Activated naive CD4-positive, alpha-beta T cell treated with anti-CD3 and anti-CD28 coated beads, Interleukin-2, amount 10 ng/mL, durations not matched to agents 7 days and 5 days (primary cell): ENCODE measurements around the gene JMJD6.
"Not testable (repeated sequence)": the region's sequence is repeated elsewhere in the genome, so short reads cannot be mapped to it uniquely, and the experiment has no call there.

Source experiments
- CTCF ChIA-PET: fragments of 350-600 bp; sonication (Branson Sonifier 250); formaldehyde crosslinking; loops from one replicate; lab custom pipeline; 2021; ENCODE audit warnings: antibody characterized with exemption; lab: Charles Lee
- DNase-seq: peaks from one replicate; pipeline ENCODE4 v3.0.0-alpha.2; 2020
- H3K27ac Mint-ChIP-seq: one replicate; pipeline ENCODE4 v1.8.0; 2021; ENCODE audit warnings: mild to moderate bottlenecking, moderate library complexity, mixed read lengths
- H3K27me3 Mint-ChIP-seq: one replicate; pipeline ENCODE4 v1.8.0; 2021; ENCODE audit warnings: mild to moderate bottlenecking, mixed read lengths
- H3K36me3 Mint-ChIP-seq: one replicate; pipeline ENCODE4 v1.8.0; 2021; ENCODE audit warnings: mixed read lengths
- H3K4me1 Mint-ChIP-seq: one replicate; pipeline ENCODE4 v1.8.0; 2021; ENCODE audit warnings: mixed read lengths
- H3K4me3 Mint-ChIP-seq: one replicate; pipeline ENCODE4 v1.8.0; 2021; ENCODE audit warnings: mild to moderate bottlenecking, moderate library complexity, mixed read lengths
- H3K9me3 Mint-ChIP-seq: one replicate; pipeline ENCODE4 v1.8.0; 2021; ENCODE audit warnings: mixed read lengths

Gene JMJD6

DNA sequence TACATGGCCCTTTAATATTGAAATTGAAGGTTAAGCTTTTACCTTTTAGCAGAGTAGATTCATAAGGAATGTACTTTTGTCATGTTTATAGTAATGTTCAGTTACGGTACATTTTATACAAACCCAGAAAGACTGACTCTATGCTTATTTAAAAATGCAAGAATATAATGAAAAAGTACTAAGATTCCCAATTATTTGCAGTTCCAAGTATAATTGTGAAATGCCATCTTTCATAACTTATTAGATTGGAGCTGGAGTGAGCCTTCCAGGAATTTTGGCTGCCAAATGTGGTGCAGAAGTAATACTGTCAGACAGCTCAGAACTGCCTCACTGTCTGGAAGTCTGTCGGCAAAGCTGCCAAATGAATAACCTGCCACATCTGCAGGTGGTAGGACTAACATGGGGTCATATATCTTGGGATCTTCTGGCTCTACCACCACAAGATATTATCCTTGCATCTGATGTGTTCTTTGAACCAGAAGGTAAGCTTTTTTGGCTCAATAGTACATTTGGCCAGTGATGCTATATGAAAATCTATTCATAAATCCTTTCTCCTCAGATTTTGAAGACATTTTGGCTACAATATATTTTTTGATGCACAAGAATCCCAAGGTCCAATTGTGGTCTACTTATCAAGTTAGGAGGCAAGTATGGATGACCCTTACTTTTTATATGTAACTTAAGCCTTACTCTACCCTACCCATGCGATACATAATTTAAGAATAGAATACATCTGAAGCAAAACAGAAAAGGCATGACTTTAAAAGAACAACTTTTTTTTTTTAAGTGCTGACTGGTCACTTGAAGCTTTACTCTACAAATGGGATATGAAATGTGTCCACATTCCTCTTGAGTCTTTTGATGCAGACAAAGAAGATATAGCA lies 6.6 kb upstream of the JMJD6 start:
- H3K27me3 Mint-ChIP-seq = peaks cover 9% of the 10 kb centered on the region
- peaks cover 58% of the 10 kb centered on the region for H3K36me3 Mint-ChIP-seq
- H3K4me1 Mint-ChIP-seq = peaks cover 60% of the 10 kb centered on the region
- no peaks in the 10 kb centered on the region for H3K9me3 Mint-ChIP-seq
- peak overlapping the region; percentile 95 for H3K27ac Mint-ChIP-seq
- DNase-seq = no peak
- CTCF ChIA-PET = interaction anchor here (1.0 kb wide), 1 partner anchor 16 kb away, joined by 3 read pairs; no protein-coding TSS in a partner anchor
- H3K4me3 Mint-ChIP-seq = peak overlapping the region; percentile 93

DNA sequence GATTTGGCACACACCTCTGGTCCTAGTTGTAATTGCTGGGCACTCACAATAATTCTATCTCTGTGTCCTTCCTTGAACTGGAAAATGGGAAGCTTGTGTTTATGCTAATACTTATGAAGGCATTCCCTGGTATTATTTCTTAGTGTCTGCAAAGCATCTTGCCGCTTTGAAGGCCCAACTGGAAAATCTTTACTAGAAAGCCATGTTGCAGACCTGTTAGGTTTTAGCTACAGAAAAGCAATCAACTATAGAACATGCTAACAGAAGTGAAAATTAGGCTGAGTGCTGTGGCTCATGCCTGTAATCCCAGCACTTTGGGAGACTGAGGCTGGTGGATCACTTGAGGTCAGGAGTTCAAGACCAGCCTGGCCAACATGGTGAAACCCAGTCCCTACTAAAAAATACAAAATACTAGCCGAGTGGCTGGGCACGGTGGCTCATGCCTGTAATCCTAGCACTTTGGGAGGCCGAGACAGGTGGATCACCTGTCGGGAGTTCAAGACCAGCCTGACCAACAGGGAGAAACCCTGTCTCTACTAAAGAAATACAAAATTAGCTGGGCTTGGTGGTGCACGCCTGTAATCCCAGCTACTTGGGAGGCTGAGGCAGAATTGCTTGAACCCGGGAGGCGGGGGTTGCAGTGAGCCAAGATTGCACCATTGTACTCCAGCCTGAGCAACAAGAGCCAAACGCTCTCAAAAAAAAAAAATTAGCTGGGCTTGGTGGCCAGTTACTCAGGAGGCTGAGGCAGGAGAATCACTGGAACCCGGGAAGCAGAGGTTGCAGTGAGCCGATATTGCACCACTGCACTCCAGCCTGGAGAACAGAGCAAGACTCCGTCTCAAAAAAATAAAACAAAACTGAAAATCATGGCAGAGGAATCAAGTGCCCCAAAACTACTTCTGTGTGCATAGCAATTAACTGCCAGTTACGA lies 5.7 kb upstream of the JMJD6 start:
- Mint-ChIP-seq H3K4me1 (peaks cover 64% of the 10 kb centered on the region), H3K27ac (peak overlapping the region; percentile 67), H3K36me3 (peaks cover 63% of the 10 kb centered on the region)
- not testable (repeated sequence) for DNase-seq, H3K27me3 Mint-ChIP-seq, H3K9me3 Mint-ChIP-seq, H3K4me3 Mint-ChIP-seq
- CTCF ChIA-PET = interaction anchor here (1.0 kb wide), 1 partner anchor 15 kb away, joined by 3 read pairs; no protein-coding TSS in a partner anchor

DNA sequence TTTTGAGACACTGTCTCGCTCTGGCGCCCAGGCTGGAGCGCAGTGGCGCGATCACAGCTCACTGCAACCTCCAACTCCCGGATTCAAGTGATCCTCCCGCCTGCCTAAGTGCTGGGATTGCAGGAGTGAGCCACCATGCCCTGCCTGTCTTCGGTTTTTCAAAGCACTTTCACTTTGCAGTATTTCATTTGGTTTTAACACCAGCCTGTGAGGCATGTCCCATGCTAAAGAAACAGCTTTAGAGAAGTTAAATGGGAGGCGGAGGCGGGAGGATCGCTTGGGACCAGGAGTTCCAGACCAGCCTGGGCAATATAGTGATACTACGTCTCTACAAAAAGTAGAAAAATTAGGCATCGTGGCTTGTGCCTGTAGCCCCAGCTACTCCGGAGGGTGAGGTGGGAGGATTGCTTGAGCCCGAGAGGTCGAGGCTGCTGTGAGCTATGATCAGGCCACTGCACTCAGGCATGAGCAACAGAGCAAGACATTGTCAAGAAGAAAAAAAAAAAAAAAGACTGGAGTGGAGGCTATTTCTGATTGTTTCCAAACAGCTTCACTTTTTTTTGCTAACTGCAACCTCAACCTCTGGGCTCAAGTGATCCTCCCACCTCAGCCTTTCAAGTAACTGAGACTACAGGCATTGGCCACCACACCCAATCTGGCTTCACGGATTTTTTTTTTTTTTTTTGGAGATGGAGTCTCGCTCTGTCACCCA lies 1.5 kb upstream of the JMJD6 start:
- Mint-ChIP-seq H3K4me1 (peaks cover 76% of the 10 kb centered on the region), H3K27me3 (no peaks in the 10 kb centered on the region), H3K4me3 (peak overlapping the region; percentile 96), H3K36me3 (peaks cover 46% of the 10 kb centered on the region), H3K27ac (peak overlapping the region; percentile 99), H3K9me3 (no peaks in the 10 kb centered on the region)
- peak; percentile 41 for DNase-seq
- CTCF ChIA-PET = interaction anchor here (0.6 to 1.7 kb wide), 9 partner anchors 8 to 58 kb away, joined by 3 to 8 read pairs (median 4); partner anchors contain the start of genes MFSD11 and SRSF2

DNA sequence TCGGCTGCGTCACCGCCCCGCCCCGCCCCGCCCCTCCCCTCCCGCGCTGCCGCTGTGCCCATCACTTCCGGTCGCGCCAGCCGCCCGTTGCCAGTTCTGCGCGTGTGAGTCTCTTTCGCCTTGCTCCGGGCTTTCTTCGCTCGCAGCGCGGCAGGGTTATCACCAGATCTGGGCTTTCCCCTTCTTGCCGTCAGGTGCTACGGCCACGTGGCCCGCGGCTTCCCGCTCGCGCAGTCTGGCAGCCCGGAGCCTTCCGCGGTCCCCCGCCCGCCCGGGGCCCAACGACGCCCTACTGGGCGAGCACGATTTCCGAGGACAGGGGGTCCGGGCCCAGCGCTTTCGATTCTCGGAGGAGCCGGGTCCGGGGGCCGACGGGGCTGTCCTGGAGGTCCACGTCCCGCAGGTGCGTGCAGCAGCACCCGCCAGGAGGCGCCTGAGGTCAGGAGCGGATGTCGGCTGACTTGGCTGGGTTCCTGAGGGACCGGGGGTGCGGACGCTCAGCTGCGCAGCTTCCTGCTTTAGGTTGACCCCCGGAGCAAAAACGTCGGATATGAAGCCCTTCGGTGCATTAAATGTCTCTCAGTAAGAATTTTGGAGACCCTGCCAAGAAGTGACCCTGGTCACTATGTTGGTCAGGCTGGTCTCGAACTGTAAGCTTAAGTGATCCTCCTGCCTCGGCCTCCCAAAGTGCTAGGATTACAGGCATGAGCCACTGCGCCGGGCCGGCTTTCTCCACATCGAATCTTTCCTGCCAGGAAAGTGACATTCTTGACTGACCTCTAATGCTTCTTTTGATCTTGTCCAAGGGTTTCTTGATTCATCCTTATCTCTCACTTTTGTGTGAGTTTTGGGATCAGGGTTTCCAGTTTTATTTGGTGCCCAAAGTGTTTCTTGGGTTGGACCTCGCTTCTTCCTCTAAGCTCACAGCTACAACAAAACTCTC lies 641 bp upstream of the JMJD6 start, which contains the start of gene METTL23:
Gene METTL23, plus strand, starts transcription at position 64 of the 943 bp plus-strand sequence. CDS start 2,872 bp downstream, outside the sequence.
- Mint-ChIP-seq H3K27me3 (no peaks in the 10 kb centered on the region), H3K4me3 (peak within 1 kb of the TSS; percentile 96), H3K27ac (peak within 1 kb of the TSS; percentile 99), H3K36me3 (peaks cover 44% of the 10 kb centered on the region), H3K9me3 (no peaks in the 10 kb centered on the region), H3K4me1 (peaks cover 74% of the 10 kb centered on the region)
- DNase-seq = peak; percentile 87
- CTCF ChIA-PET = interaction anchor here (0.7 to 3.8 kb wide), 10 partner anchors 8 to 53 kb away, joined by 3 to 30 read pairs (median 5); partner anchors contain the start of genes MFSD11 and SRSF2

DNA sequence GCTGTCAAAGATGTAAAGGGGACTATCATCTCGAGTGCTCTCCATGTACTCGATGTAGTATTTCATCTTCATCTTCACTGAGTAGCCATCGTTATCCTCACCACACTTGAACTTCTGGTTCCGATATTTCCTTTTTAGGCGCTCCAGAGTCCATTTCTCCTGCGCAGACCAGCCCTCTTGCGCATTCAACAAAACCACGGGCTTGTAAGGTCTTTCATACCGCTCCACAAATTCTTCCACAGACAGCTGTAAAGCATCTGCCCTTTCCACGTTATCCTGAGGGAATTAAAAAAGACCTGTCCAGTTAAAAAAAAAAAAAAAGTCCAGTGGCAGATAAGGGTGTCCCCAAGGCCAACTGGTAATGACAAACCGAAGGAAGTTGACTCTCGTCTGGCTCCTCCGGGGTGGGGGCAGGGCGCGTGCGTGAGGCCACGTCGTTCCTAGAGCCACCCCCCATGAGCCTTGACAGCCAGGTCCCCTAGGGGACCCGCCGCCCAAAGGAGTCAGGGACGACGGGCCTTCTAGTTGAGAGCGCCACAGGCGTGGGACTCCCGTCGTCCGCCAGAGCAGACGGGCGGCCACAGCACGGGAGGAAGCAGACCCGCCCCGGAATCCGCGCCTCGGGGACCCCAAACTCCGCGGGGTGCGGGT lies 701 bp downstream of the JMJD6 start:
- H3K4me1 Mint-ChIP-seq = peaks cover 76% of the 10 kb centered on the region
- H3K27me3 Mint-ChIP-seq = no peaks in the 10 kb centered on the region
- peaks cover 47% of the 10 kb centered on the region for H3K36me3 Mint-ChIP-seq
- peak overlapping the region; percentile 99 for H3K27ac Mint-ChIP-seq
- H3K4me3 Mint-ChIP-seq = peak overlapping the region; percentile 96
- peak; percentile 82 for DNase-seq
- no peaks in the 10 kb centered on the region for H3K9me3 Mint-ChIP-seq
- CTCF ChIA-PET = interaction anchor here (0.6 to 3.8 kb wide), 4 partner anchors 9 to 364 kb away, joined by 3 to 30 read pairs (median 3); no protein-coding TSS in a partner anchor

DNA sequence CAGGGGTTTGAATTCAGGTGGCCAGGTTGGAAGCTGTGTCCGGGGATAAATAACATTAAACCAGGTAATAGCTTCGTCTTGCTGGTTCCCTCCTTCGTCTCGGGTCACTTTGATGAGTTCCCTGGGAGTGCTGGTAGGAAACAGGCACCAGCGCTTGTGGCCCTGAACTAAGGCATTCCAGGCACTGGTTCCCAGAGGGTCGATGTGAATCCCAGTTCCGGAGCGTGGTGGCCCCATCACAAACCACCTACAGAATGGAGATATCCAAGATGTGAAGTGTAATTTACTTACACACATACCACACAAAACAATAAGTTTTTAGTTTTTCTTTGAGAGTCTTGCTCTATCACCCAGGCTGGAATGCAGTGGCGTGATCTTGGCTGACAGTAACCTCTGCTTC lies 2.6 kb downstream of the JMJD6 start:
- Mint-ChIP-seq H3K27me3 (no peaks in the 10 kb centered on the region), H3K36me3 (peaks cover 53% of the 10 kb centered on the region), H3K9me3 (no peaks in the 10 kb centered on the region), H3K27ac (no peak overlapping the region), H3K4me3 (no peak overlapping the region), H3K4me1 (peaks cover 62% of the 10 kb centered on the region)
- CTCF ChIA-PET = interaction anchor here (1.3 to 3.8 kb wide), 2 partner anchors 9 to 166 kb away, joined by 3 to 30 read pairs; no protein-coding TSS in a partner anchor
- DNase-seq = no peak

DNA sequence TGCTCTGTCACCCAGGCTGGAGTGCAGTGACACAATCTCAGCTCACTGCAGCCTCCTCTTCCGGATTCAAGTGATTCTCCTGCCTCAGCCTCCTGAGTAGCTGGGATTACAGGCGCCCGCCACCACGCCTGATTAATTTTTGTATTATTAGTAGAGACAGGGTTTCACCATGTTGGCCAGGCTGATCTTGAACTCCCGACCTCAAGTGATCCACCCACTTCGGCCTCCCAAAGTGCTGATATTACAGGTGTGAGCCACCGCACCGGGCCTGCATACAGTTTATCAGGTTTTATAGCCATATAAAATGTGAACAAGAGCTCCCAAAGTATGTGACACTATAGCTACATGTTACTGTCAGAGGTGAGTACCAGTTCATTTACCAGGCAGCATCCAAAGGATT lies 3.4 kb downstream of the JMJD6 start:
- not testable (repeated sequence) for H3K27me3 Mint-ChIP-seq, DNase-seq, H3K27ac Mint-ChIP-seq, H3K9me3 Mint-ChIP-seq, H3K4me3 Mint-ChIP-seq
- H3K4me1 Mint-ChIP-seq = peaks cover 53% of the 10 kb centered on the region
- peaks cover 62% of the 10 kb centered on the region for H3K36me3 Mint-ChIP-seq
- CTCF ChIA-PET = interaction anchor here (3.8 kb wide), 1 partner anchor 8 kb away, joined by 30 read pairs; no protein-coding TSS in a partner anchor

DNA sequence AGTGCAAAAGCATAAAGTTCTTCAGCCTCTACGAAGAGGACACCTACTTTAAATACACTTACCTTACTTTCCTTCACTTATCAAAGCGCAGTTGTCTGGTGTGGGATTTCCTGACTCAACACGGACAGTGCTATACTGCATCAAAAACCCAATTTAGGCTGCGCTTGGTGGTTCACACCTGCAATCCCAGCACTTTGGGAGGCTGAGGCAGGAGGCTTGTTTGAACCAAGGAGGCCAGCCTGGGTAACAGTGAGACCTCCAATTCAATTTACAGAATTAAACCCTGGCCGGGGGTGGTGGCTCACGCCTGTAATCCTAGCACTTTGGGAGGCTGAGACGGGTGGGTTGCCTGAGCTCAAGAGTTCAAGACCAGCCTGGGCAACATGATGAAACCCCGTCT lies 4.1 kb downstream of the JMJD6 start:
- Mint-ChIP-seq H3K36me3 (peaks cover 59% of the 10 kb centered on the region), H3K9me3 (no peaks in the 10 kb centered on the region), H3K4me1 (peaks cover 51% of the 10 kb centered on the region), H3K4me3 (no peak overlapping the region), H3K27ac (no peak overlapping the region), H3K27me3 (no peaks in the 10 kb centered on the region)
- CTCF ChIA-PET = no interaction called here
- DNase-seq = no peak

DNA sequence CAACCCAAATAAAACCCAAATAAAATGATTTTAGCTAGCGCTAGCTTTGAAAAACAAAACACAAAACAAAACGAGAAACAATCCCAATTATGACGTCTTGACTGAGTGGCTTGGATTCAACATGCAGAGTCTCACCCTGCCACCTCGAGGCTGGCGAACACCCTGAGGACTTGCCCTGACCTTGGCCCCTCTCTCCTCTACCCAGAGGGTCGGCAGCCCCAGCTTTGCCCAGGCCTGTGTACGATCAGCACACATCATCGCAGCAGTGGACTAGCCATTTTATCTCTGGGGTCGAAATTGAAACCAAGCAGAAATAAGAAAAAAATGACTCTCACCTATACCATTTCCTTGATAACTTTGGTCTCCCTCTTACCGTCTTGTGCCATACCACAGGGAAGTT lies 4.9 kb downstream of the JMJD6 start:
- Mint-ChIP-seq H3K4me3 (no peak overlapping the region), H3K27ac (no peak overlapping the region), H3K36me3 (peaks cover 61% of the 10 kb centered on the region), H3K9me3 (no peaks in the 10 kb centered on the region), H3K4me1 (peaks cover 56% of the 10 kb centered on the region), H3K27me3 (no peaks in the 10 kb centered on the region)
- CTCF ChIA-PET = no interaction called here
- no peak for DNase-seq

DNA sequence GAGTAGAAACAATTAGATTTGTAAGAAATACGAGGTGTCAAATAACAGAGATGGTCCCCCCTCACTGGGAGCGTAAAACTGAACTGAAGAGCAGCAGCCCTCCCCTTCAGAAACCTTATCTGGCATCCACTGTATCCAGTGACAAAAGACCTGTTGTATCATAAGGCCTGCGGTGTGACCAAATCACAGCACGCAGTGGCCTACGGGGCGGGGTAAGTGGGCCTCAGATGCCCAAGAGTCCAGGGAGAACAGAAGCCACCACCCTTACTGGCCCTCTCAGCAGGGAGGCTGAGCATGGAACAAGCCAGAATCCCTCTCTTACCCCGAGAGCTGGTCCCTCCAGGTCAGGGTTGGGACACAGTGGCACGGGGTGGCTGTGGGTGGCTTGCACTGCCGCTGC lies 5.5 kb downstream of the JMJD6 start:
- no peak for DNase-seq
- no peaks in the 10 kb centered on the region for H3K27me3 Mint-ChIP-seq
- no peaks in the 10 kb centered on the region for H3K9me3 Mint-ChIP-seq
- CTCF ChIA-PET = no interaction called here
- no peak overlapping the region for H3K27ac Mint-ChIP-seq
- H3K4me3 Mint-ChIP-seq = no peak overlapping the region
- H3K36me3 Mint-ChIP-seq = peaks cover 63% of the 10 kb centered on the region
- peaks cover 59% of the 10 kb centered on the region for H3K4me1 Mint-ChIP-seq

DNA sequence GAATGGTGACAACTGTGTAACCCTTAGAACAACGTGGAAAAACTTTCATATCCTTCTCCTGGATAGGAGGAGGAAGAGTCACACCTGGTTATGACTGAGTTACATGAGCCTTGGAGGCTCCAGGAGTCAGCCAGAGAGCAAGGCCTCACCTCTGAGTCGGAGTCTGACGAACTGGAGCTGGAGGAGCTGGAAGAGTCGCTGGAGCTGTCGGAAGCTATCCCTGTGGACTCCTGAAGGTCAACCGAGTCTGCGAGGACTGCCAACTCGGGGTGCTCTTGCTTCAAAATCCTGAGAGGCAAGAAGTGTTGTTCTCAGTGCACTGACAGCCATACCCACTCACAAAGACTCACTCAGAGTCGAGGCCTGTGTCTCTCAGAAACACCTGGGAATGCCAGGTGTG lies 6.2 kb downstream of the JMJD6 start:
- H3K4me1 Mint-ChIP-seq = peaks cover 60% of the 10 kb centered on the region
- H3K4me3 Mint-ChIP-seq = no peak overlapping the region
- H3K27me3 Mint-ChIP-seq = no peaks in the 10 kb centered on the region
- H3K27ac Mint-ChIP-seq = no peak overlapping the region
- CTCF ChIA-PET = interaction anchor here (0.6 to 1.6 kb wide), 2 partner anchors 11 to 59 kb away, joined by 3 to 5 read pairs; no protein-coding TSS in a partner anchor
- peaks cover 61% of the 10 kb centered on the region for H3K36me3 Mint-ChIP-seq
- no peak for DNase-seq
- no peaks in the 10 kb centered on the region for H3K9me3 Mint-ChIP-seq

DNA sequence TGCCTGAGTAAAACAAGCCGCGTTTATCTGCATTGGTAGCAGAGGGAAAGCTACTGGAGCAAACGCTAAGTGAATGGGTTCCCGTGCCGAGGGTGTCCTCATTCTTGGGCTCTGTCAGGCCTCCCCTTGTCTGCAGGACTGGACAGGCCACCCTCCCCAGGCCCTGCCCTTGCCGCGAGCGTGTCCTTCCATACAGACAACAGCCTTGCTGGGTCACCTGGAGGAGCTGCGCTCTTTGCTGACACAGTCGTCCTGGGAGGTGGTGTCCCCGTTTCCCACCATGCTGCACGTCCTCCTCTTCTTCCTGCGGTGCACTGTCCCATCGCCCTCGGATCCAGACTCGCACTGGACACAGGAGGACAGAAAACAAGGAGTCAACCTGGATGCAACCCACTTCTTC lies 7.9 kb downstream of the JMJD6 start:
- Mint-ChIP-seq H3K4me1 (peaks cover 60% of the 10 kb centered on the region), H3K4me3 (no peak overlapping the region), H3K27ac (peak overlapping the region; percentile 60), H3K36me3 (peaks cover 68% of the 10 kb centered on the region), H3K27me3 (no peaks in the 10 kb centered on the region), H3K9me3 (no peaks in the 10 kb centered on the region)
- CTCF ChIA-PET = interaction anchor here (0.7 to 1.6 kb wide), 3 partner anchors 9 to 44 kb away, joined by 3 to 5 read pairs (median 3); no protein-coding TSS in a partner anchor
- DNase-seq = no peak
